HEK293 (cell line): ENCODE results near the gene MVB12B.

Experiments
- CTCF ChIA-PET: fragments of 350-600 bp; formaldehyde crosslinking; extraction: SDS; loops from one replicate; lab custom pipeline; 2021; ENCODE audit warnings: antibody characterized with exemption; lab: Yijun Ruan, JAX
- POLR2A ChIA-PET: fragments of 300-600 bp; formaldehyde crosslinking; extraction: SDS; loops from one replicate; lab custom pipeline; 2020; ENCODE audit warnings: antibody characterized with exemption, inconsistent platforms; lab: Yijun Ruan, JAX
- H3K27ac ChIP-seq: fragments of 200-500 bp; sonication (Bioruptor generic); 2 replicates; pipeline ENCODE4 v1.5.1; 2014; ENCODE audit warnings: low read depth, low read length, control low read depth, inconsistent platforms; ENCODE audit errors: extremely low read depth
- H3K36me3 ChIP-seq, 2 experiments: fragments of 200-500 bp in 1 of 2; sonication (Bioruptor generic) in 1 of 2; 1 replicate in 1 of 2; 2 replicates in 1 of 2; pipeline ENCODE4 v1.5.1; 2014 to 2017; ENCODE audit warnings: inconsistent platforms in 2 of 2, low read length in 2 of 2; ENCODE audit not compliant: control insufficient read depth in 2 of 2, insufficient read depth in 1 of 2
- H3K4me1 ChIP-seq: fragments of 200-500 bp; sonication (Bioruptor generic); 2 replicates; pipeline ENCODE4 v1.5.1; 2014; ENCODE audit warnings: mild to moderate bottlenecking, low read length, inconsistent platforms; ENCODE audit not compliant: control insufficient read depth, insufficient read depth
- H3K4me3 ChIP-seq: 2 replicates; pipeline ENCODE4 v1.5.1; 2011; ENCODE audit warnings: low read depth, mild to moderate bottlenecking, control low read depth, low read length, moderate library complexity
- H3K9me3 ChIP-seq: fragments of 200-500 bp; sonication (Bioruptor generic); 2 replicates; pipeline ENCODE4 v1.5.1; 2014; ENCODE audit warnings: low read depth, low read length, inconsistent platforms; ENCODE audit not compliant: control insufficient read depth, insufficient read depth
- GLI2 ChIP-seq: fragments of 450-650 bp; formaldehyde crosslinking; IDR thresholded peaks from 2 replicates; pipeline ENCODE4; 2017; ENCODE audit warnings: missing biosample characterization, missing genetic modification characterization, low read depth, borderline replicate concordance
- HOXD13 ChIP-seq: sonication (generic); formaldehyde crosslinking; IDR thresholded peaks from 2 replicates; pipeline ENCODE4 v1.8.0; 2022; ENCODE audit warnings: missing genetic modification reagents, borderline replicate concordance
- PRDM1 ChIP-seq: fragments of 450-650 bp; formaldehyde crosslinking; IDR thresholded peaks from 2 replicates; pipeline ENCODE4; 2016; ENCODE audit warnings: missing biosample characterization, missing genetic modification characterization
- PRDM2 ChIP-seq: fragments of 450-650 bp; formaldehyde crosslinking; IDR thresholded peaks from 2 replicates; pipeline ENCODE4 v1.5.1; 2016; ENCODE audit warnings: missing biosample characterization, missing genetic modification characterization, borderline replicate concordance
- RBAK ChIP-seq: fragments of 450-650 bp; formaldehyde crosslinking; IDR thresholded peaks from 2 replicates; pipeline ENCODE4 v1.5.1; 2016; ENCODE audit warnings: missing biosample characterization, missing genetic modification characterization
- SALL2 ChIP-seq: fragments of 450-650 bp; formaldehyde crosslinking; IDR thresholded peaks from 2 replicates; pipeline ENCODE4 v1.5.0; 2017; ENCODE audit warnings: missing biosample characterization, mild to moderate bottlenecking, missing genetic modification characterization, borderline replicate concordance
- ZBTB11 ChIP-seq: fragments of 450-650 bp; formaldehyde crosslinking; conservative IDR thresholded peaks from 2 replicates; pipeline ENCODE4 v1.5.1; 2016; ENCODE audit warnings: low read depth, missing biosample characterization, missing genetic modification characterization
- ZBTB20 ChIP-seq: fragments of 450-650 bp; formaldehyde crosslinking; IDR thresholded peaks from 2 replicates; pipeline ENCODE4 v1.5.1; 2016; ENCODE audit warnings: missing biosample characterization, missing genetic modification characterization
- ZNF274 ChIP-seq, 2 experiments: fragments of 200-500 bp in 1 of 2; fragments of 450-650 bp in 1 of 2; sonication (Bioruptor generic) in 1 of 2; formaldehyde crosslinking in 1 of 2; IDR thresholded peaks; 2 replicates each; pipeline versions ENCODE4 v1.5.1 to v1.6.1; 2014 to 2016; ENCODE audit warnings: borderline replicate concordance in 1 of 2, inconsistent platforms in 1 of 2, low read length in 1 of 2, missing biosample characterization in 1 of 2, missing genetic modification characterization in 1 of 2
- ZNF280D ChIP-seq: fragments of 450-650 bp; formaldehyde crosslinking; IDR thresholded peaks from 2 replicates; pipeline ENCODE4 v1.5.1; 2016; ENCODE audit warnings: missing biosample characterization, missing genetic modification characterization
- ZNF341 ChIP-seq: fragments of 450-650 bp; formaldehyde crosslinking; IDR thresholded peaks from 2 replicates; pipeline ENCODE4; 2016; ENCODE audit warnings: low read depth, missing biosample characterization, missing genetic modification characterization
- ZNF518A ChIP-seq: fragments of 450-650 bp; formaldehyde crosslinking; conservative IDR thresholded peaks from 2 replicates; pipeline ENCODE4 v1.5.1; 2016; ENCODE audit warnings: low read depth, missing biosample characterization, missing genetic modification characterization
- ZNF621 ChIP-seq: fragments of 450-650 bp; formaldehyde crosslinking; IDR thresholded peaks from 2 replicates; pipeline ENCODE4 v1.5.1; 2017; ENCODE audit warnings: missing biosample characterization, missing genetic modification characterization
- ZNF629 ChIP-seq: fragments of 450-650 bp; formaldehyde crosslinking; IDR thresholded peaks from 2 replicates; pipeline ENCODE4 v1.5.1; 2017; ENCODE audit warnings: missing biosample characterization, missing genetic modification characterization
- ZNF654 ChIP-seq: fragments of 450-650 bp; formaldehyde crosslinking; IDR thresholded peaks from 2 replicates; pipeline ENCODE4 v1.5.1; 2016; ENCODE audit warnings: low read depth, missing biosample characterization, missing genetic modification characterization
- ZSCAN18 ChIP-seq: fragments of 450-650 bp; formaldehyde crosslinking; IDR thresholded peaks from 2 replicates; pipeline ENCODE4 v1.5.1; 2016; ENCODE audit warnings: missing biosample characterization, missing genetic modification characterization

MVB12B gene

GRCh38 chr9:126341902-126342301 is 15.3 kb downstream of the MVB12B start (continued):
- no peak for TF ChIP-seq PRDM2 (tag by site-specific recombination)
- TF ChIP-seq ZNF629 (tag by site-specific recombination) = no peak
- no peak for TF ChIP-seq HOXD13 (CRISPR knock-in tag)
- TF ChIP-seq PRDM1 (tag by site-specific recombination) = no peak
- TF ChIP-seq RBAK (tag by site-specific recombination) = no peak
- TF ChIP-seq ZNF654 = no peak
- TF ChIP-seq ZNF341 (tag by site-specific recombination) = no peak

- H3K36me3 ChIP-seq = peaks cover 0 to 54% of the 10 kb centered on the region in 2 experiments; a peak in 1 of 3 replicates
- POLR2A ChIA-PET = interaction anchor here (0.6 to 1.8 kb wide), 2 partner anchors 16 to 759 kb away, joined by 4 to 5 read pairs; partner anchors contain the start of gene MVB12B
- H3K9me3 ChIP-seq = no peaks in the 10 kb centered on the region
- H3K4me3 ChIP-seq = no peak overlapping the region
- H3K27ac ChIP-seq = no peak overlapping the region
- 0 out of 2 replicates have a peak, but pooled peaks cover 2% of the 10 kb centered on the region for H3K4me1 ChIP-seq
- CTCF ChIA-PET = interaction anchor here (0.6 to 2.0 kb wide), 3 partner anchors 14 to 383 kb away, joined by 3 to 8 read pairs (median 4); no protein-coding TSS in a partner anchor
- TF ChIP-seq GLI2 (tag by site-specific recombination) (no peak), ZBTB11 (tag by site-specific recombination) (no peak), SALL2 (no peak), RBAK (tag by site-specific recombination) (no peak), ZNF274 (IDR thresholded peaks at IDR 0.05; ENCODE audit: low read length) (no peak), ZNF274 (tag by site-specific recombination; IDR thresholded peaks at IDR 0.05; ENCODE audit: borderline replicate concordance) (no peak), ZNF280D (tag by site-specific recombination) (no peak), ZNF518A (tag by site-specific recombination) (no peak), ZBTB20 (tag by site-specific recombination) (no peak), ZNF621 (no peak), ZSCAN18 (tag by site-specific recombination) (no peak)
Observed at GRCh38 chr9:126342621-126343031, 16.0 kb downstream of the MVB12B start.
